Glomerular visceral epithelial cell (primary cell): ENCODE measurements around the gene ASPHD2.
"Not testable (repeated sequence)": the region's sequence is repeated elsewhere in the genome, so short reads cannot be mapped to it uniquely, and the experiment has no call there.

Source experiments
- DNase-seq: peaks from one replicate; pipeline ENCODE4 v3.0.0-alpha.2; 2016; ENCODE audit errors: extremely low spot score

The ASPHD2 gene

GRCh38 chr22:26428515-26429457 is at the start of gene ASPHD2:
ASPHD2 (plus strand) TSS chr22:26429260; CDS start chr22:26433616, 4,356 bp downstream.
- peak; percentile 79 for DNase-seq

- DNase-seq, result no peak
These were observed 48.8 kb upstream of the ASPHD2 start for GRCh38 chr22:26380072-26380830.

- no peak for DNase-seq
These were observed 46.3 kb upstream of the ASPHD2 start for GRCh38 chr22:26382782-26383181.

GRCh38 chr22:26383968-26384556 is 45.0 kb upstream of the ASPHD2 start:
- DNase-seq, result no peak

- no peak for DNase-seq
These were observed 43.9 kb upstream of the ASPHD2 start for GRCh38 chr22:26385164-26385563.

- no peak for DNase-seq
These were observed 39.9 kb upstream of the ASPHD2 start for GRCh38 chr22:26389125-26389524.

- DNase-seq, result no peak
These were observed 38.0 kb upstream of the ASPHD2 start for GRCh38 chr22:26391091-26391490.

- no peak for DNase-seq
These were observed 37.4 kb upstream of the ASPHD2 start for GRCh38 chr22:26391623-26392022.

- DNase-seq, result no peak
These were observed 35.1 kb upstream of the ASPHD2 start for GRCh38 chr22:26393929-26394328.

- DNase-seq, result no peak
These were observed 34.3 kb upstream of the ASPHD2 start for GRCh38 chr22:26394777-26395176.

GRCh38 chr22:26395926-26396325 is 33.1 kb upstream of the ASPHD2 start:
- no peak for DNase-seq

- DNase-seq, result peak; percentile 57
These were observed 30.3 kb upstream of the ASPHD2 start for GRCh38 chr22:26398741-26399153.

- DNase-seq, result no peak
These were observed 29.8 kb upstream of the ASPHD2 start for GRCh38 chr22:26399289-26399688.

- no peak for DNase-seq
These were observed 27.3 kb upstream of the ASPHD2 start for GRCh38 chr22:26401726-26402125.

GRCh38 chr22:26404851-26405421 is 24.1 kb upstream of the ASPHD2 start:
- no peak for DNase-seq

- peak; percentile 47 for DNase-seq
These were observed 22.9 kb upstream of the ASPHD2 start for GRCh38 chr22:26406118-26406517.

- not testable (repeated sequence) for DNase-seq
These were observed 20.4 kb upstream of the ASPHD2 start for GRCh38 chr22:26408562-26409220.

- no peak for DNase-seq
These were observed 19.2 kb upstream of the ASPHD2 start for GRCh38 chr22:26409719-26410335.

- no peak for DNase-seq
These were observed 18.7 kb upstream of the ASPHD2 start for GRCh38 chr22:26410386-26410785.

- DNase-seq, result no peak
These were observed 14.7 kb upstream of the ASPHD2 start for GRCh38 chr22:26414347-26414746.

- DNase-seq, result no peak
These were observed 12.8 kb upstream of the ASPHD2 start for GRCh38 chr22:26416256-26416655.
